ENCODE measurements around the gene SPNS1. TPM values are rescaled to one million over a fixed set of nuclear protein-coding genes. Genes with fewer than 3 reads are reported as not detected.
"Not testable (repeated sequence)": the region's sequence is repeated elsewhere in the genome, so short reads cannot be mapped to it uniquely, and the experiment has no call there.

The SPNS1 gene
- total RNA-seq, 8 experiments from 2014 or later: 23.4 to 63.3 (median 32.6) TPM

DNA sequence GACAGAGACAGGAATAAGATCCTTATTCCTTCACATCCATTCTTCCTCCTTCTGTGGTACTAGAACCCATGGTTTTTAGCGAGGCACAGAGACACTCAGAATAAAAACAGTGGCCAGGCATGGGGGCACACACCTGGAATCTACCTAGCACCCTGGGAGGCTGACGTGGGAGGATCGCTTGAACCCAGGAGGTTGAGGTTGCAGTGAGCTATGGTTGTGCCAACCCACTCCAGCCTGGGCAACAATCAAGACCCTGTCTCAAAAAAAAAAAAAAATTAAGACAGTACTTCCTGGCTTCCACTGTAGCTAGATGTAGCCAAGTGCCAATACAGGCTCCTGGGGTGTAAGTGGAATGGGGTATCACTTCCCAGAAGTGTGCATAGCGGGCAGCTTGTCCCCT, 7.4 kb upstream of the SPNS1 start:
- no peak overlapping the region for H3K27ac ChIP-seq
- WGBS, 10 experiments: 60 to 100% (median 96%) methylated on average over 1 to 4 of the region's 4 CpGs; no CpG with 5 or more reads in 6 of the 10 experiments
- no peaks in the 10 kb centered on the region for H3K4me1 ChIP-seq (replicated peaks in 1 of 2)
- ATAC-seq (replicated peaks in 6 of 8): no peak
- in situ Hi-C loops (cut with MboI; ENCODE audit: low pct_unique_long_range_greater_than_20kb in 2 of 9, low sequenced_read_pairs in 9 of 9, unreplicated experiment in 9 of 9): loop anchor here in 1 of 9 experiments (25.0 kb wide), 1 partner anchor 680 kb away; the partner anchor contains the start of gene SBK1
- H3K4me3 ChIP-seq: no peak overlapping the region

DNA sequence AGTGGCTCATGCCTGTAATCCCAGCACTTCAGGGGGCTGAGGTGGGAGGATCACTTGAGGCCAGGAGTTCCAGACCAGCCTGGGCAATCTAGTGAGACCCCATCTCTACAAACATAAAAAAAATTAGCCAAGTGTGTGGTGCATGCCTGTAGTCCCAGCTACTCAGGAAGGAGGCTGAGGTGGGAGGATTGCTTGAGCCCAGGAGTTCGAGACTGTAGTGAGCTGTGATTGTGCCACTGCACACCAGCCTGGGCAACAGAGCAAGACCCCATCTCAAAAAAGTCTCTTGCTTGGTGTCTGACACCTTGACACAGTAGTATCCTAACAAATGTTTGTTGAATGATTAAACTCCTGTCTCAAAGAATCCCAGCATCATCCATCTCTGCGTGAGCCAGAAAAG, 4.9 kb upstream of the SPNS1 start:
- not testable (repeated sequence) for H3K27ac ChIP-seq; H3K4me3 ChIP-seq; H3K4me1 ChIP-seq (replicated peaks in 1 of 2); ATAC-seq (replicated peaks in 6 of 8)
- 50 to 100% (median 77%) methylated on average over 1 of the region's 2 CpGs; no CpG with 5 or more reads in 6 of the 10 experiments for WGBS, 10 experiments
- in situ Hi-C loops (cut with MboI; ENCODE audit: low pct_unique_long_range_greater_than_20kb in 2 of 9, low sequenced_read_pairs in 9 of 9, unreplicated experiment in 9 of 9): loop anchor here in 1 of 9 experiments (25.0 kb wide), 1 partner anchor 682 kb away; the partner anchor contains the start of gene SBK1

DNA sequence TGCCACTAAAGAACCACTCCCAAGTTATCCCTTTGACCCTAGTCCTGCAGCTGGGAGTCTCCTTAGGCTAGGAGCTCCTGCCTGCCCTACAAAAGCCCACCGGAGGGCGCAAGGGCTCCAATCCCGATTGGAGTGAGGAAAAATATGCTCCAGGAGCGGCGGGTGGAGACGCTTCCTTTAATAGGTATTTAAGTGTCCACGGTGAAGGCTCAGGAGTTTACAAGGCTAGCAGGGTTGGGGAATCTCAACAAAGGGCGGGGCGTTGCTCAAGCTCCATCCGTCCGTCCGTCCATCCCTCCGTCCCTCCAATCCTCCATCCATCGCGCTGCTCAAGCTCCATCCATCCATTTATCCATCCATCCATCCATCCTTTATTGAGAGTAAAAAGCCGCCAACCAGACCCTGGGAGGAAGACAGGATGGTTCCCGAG, 556 bp upstream of the SPNS1 start:
- Histone ChIP-seq H3K4me3 (peak overlapping the region; percentile 64 to 84 (median 80)), H3K27ac (peak overlapping the region; percentile 69 to 86), H3K4me1 (replicated peaks in 1 of 2) (peaks cover 6 to 8% of the 10 kb centered on the region in 2 donors)
- WGBS, 10 experiments: 0 to 17% (median 0%) methylated on average over 1 to 14 of the region's 17 CpGs; no CpG with 5 or more reads in 2 of the 10 experiments
- in situ Hi-C loops (cut with MboI; ENCODE audit: low pct_unique_long_range_greater_than_20kb in 2 of 9, low sequenced_read_pairs in 9 of 9, unreplicated experiment in 9 of 9): loop anchor here in 1 of 9 experiments (25.0 kb wide), 1 partner anchor 687 kb away; the partner anchor contains the start of gene SBK1
- peak; percentile 38 to 68 (median 60) for ATAC-seq (replicated peaks in 6 of 8)

DNA sequence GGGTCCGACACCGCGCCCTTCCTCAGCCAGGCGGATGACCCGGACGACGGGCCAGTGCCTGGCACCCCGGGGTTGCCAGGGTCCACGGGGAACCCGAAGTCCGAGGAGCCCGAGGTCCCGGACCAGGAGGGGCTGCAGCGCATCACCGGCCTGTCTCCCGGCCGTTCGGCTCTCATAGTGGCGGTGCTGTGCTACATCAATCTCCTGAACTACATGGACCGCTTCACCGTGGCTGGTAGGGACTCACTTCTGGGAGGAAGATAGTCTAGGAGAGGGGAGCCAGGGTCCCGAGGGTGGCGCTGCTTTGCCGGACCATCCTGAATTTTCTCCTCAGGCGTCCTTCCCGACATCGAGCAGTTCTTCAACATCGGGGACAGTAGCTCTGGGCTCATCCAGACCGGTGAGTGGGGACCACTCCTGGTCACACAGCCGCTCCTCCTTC, 601 bp downstream of the SPNS1 start:
- H3K27ac ChIP-seq: peak overlapping the region; percentile 22 to 84
- ATAC-seq (replicated peaks in 6 of 8): peak in 4 of 8 experiments; percentile 6 to 13 (median 8)
- in situ Hi-C loops (cut with MboI; ENCODE audit: low pct_unique_long_range_greater_than_20kb in 2 of 9, low sequenced_read_pairs in 9 of 9, unreplicated experiment in 9 of 9): no loop called here
- peak overlapping the region; percentile 64 to 84 (median 80) for H3K4me3 ChIP-seq
- H3K4me1 ChIP-seq (replicated peaks in 1 of 2): peaks cover 6 to 8% of the 10 kb centered on the region in 2 donors
- WGBS, 10 experiments: 0 to 30% (median 11%) methylated on average over 2 to 3 of the region's 30 CpGs; no CpG with 5 or more reads in 7 of the 10 experiments

DNA sequence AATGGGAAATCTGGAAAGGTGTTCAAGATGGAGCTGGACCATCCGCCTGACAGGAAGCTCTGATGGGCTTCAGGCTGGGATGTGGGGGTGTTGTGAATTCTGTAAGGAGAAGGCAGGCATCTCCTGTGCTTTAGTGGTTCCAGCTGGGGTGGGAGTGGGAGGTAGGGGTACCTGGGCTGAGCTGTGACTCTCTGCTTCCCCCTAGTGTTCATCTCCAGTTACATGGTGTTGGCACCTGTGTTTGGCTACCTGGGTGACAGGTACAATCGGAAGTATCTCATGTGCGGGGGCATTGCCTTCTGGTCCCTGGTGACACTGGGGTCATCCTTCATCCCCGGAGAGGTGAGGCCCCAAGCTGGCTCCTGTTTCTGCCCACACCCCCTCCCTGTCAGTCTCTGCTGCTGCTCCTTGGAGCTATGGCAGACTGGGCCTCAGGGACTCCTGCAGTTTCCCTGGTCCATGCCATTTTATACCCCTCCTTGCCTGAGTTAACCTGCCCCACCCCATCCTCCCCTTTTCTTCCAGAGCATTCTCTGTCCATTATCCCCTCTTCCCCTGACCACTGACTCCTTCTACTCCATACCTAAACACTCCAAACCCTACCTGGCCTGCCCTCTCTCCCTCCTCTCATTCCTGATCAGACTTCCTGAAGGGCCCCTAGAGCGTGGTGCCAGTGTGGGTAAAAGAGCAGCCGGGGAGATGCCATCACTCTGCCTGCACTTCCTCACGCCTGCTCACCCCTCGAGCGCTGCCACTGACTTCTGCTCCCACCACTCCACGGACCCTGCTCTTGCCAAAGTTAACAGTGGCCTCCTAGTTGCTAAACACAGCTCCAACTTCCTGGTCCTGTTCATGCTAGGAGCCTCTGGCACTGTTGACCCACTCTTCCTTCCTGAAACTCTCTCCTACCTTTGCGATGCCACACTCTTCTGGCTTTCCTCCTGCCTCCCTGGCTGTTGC, 3.4 kb downstream of the SPNS1 start:
- ATAC-seq (replicated peaks in 6 of 8): no peak
- peaks cover 6 to 8% of the 10 kb centered on the region in 2 donors for H3K4me1 ChIP-seq (replicated peaks in 1 of 2)
- in situ Hi-C loops (cut with MboI; ENCODE audit: low pct_unique_long_range_greater_than_20kb in 2 of 9, low sequenced_read_pairs in 9 of 9, unreplicated experiment in 9 of 9): no loop called here
- H3K27ac ChIP-seq: no peak overlapping the region
- H3K4me3 ChIP-seq: no peak overlapping the region
- 71 to 100% (median 97%) methylated on average over 1 to 6 of the region's 11 CpGs; no CpG with 5 or more reads in 2 of the 10 experiments for WGBS, 10 experiments

DNA sequence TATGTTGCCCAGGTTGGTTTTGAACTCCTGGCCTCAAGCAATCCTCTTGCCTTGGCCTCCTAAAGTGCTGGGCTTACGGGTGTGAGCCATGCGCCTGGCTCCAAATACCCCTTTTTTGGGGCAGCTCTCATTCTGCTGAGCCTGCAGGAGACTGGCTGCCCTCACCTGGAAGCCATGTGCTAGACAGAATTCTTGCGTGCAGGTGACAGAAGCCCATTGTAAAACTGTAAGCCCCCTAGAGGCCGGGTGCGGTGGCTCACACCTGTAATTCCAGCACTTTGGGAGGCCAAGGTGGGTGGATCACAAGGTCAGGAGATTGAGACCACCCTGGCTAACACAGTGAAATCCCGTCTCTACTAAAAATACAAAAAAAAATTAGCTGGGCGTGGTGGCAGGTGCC, 5.8 kb downstream of the SPNS1 start:
- 87 to 100% (median 97%) methylated on average over 1 to 3 of the region's 7 CpGs; no CpG with 5 or more reads in 6 of the 10 experiments for WGBS, 10 experiments

DNA sequence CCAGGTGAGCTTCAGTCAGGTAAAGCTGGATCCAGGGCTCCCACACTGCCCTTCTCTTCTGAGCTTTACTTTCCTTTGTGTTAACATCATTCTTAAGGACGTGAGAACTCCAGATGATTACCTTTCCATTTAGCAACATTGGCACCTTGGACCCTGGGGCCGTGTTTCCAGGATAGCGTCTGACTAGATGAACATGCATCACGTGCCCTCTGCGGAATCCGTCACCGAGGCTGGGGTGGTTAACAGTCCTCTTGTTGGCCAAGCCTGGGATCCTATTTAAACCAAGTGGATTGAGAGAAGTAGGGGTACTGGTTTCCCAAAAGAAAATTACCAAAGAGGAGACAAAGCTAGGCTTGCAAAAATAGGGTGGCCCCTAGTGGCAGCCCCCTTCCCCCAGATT, 6.4 kb downstream of the SPNS1 start:
- Histone ChIP-seq H3K4me1 (replicated peaks in 1 of 2) (peaks cover 0 to 1% of the 10 kb centered on the region in 2 donors), H3K27ac (no peak overlapping the region), H3K4me3 (no peak overlapping the region)
- 93 to 100% (median 99%) methylated on average over 1 to 7 of the region's 7 CpGs; no CpG with 5 or more reads in 2 of the 10 experiments for WGBS, 10 experiments
- no peak for ATAC-seq (replicated peaks in 6 of 8)
- in situ Hi-C loops (cut with MboI; ENCODE audit: low pct_unique_long_range_greater_than_20kb in 2 of 9, low sequenced_read_pairs in 9 of 9, unreplicated experiment in 9 of 9): no loop called here

More for the DNA sequence above, 5.8 kb downstream of the SPNS1 start:
- H3K4me1 ChIP-seq (replicated peaks in 1 of 2); ATAC-seq (replicated peaks in 6 of 8); H3K27ac ChIP-seq; in situ Hi-C loops (cut with MboI; ENCODE audit: low pct_unique_long_range_greater_than_20kb in 2 of 9, low sequenced_read_pairs in 9 of 9, unreplicated experiment in 9 of 9); H3K4me3 ChIP-seq: not testable (repeated sequence)

DNA sequence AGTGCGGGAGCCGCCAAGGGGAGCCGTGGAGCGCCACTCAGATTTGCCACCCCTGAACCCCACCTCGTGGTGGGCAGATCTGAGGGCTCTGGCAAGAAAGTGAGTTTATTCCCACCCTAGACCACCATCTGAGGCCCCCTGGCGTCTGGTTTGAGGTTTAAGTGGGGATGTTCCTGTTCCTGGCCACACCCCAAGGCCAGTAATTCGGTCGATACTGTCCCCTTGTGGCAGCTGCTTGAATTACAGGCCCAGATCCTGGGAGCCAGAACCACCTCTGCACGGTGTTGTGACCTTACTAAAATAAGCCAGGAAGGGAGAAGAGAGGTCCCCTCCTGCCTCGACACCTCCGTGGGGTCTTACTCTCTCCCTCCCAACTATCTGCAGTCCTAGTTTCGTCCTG, 6.9 kb downstream of the SPNS1 start:
- 60 to 97% (median 87%) methylated on average over 1 to 6 of the region's 12 CpGs; no CpG with 5 or more reads in 5 of the 10 experiments for WGBS, 10 experiments
- H3K4me3 ChIP-seq: no peak overlapping the region
- ATAC-seq (replicated peaks in 6 of 8): peak in 3 of 8 experiments; percentile 29 to 45 (median 34)
- in situ Hi-C loops (cut with MboI; ENCODE audit: low pct_unique_long_range_greater_than_20kb in 2 of 9, low sequenced_read_pairs in 9 of 9, unreplicated experiment in 9 of 9): no loop called here
- H3K4me1 ChIP-seq (replicated peaks in 1 of 2): no peaks in the 10 kb centered on the region
- H3K27ac ChIP-seq: no peak overlapping the region

DNA sequence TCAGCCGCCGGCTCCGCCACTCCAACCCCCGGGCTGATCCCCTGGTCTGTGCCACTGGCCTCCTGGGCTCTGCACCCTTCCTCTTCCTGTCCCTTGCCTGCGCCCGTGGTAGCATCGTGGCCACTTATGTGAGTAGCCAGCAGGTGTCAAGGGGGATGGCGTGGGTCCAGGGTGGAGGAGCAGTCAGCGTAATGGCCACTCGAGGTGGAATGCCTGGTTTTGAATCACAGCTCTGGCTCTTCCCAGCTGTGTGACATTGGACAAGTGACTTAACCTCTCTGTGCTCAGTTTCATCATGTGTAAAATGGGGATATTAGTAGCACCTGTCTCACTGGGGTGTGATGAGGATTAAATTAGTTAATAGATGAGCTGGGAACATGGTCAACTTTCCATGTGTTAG, 7.8 kb downstream of the SPNS1 start:
- in situ Hi-C loops (cut with MboI; ENCODE audit: low pct_unique_long_range_greater_than_20kb in 2 of 9, low sequenced_read_pairs in 9 of 9, unreplicated experiment in 9 of 9): no loop called here
- ATAC-seq (replicated peaks in 6 of 8): no peak
- no peak overlapping the region for H3K4me3 ChIP-seq
- H3K27ac ChIP-seq: no peak overlapping the region
- WGBS, 10 experiments: 94 to 100% methylated on average over 1 to 6 of the region's 10 CpGs; no CpG with 5 or more reads in 8 of the 10 experiments
- H3K4me1 ChIP-seq (replicated peaks in 1 of 2): no peaks in the 10 kb centered on the region

DNA sequence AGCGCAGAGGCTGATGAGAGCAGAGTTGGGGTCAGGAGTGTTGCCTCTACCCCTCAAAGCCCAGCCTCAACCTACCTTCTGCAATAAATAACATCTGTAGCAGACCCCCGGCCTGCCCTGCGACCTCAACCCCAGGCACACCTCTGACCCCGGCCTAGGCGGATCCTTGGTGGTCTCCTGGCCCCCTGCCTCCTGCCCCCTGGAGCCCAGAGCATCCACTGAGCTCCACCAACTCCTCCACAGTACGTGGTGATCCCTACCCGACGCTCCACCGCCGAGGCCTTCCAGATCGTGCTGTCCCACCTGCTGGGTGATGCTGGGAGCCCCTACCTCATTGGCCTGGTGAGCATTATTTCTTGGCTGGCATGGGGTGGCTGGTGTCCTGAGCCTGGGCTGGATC, 8.4 kb downstream of the SPNS1 start:
- in situ Hi-C loops (cut with MboI; ENCODE audit: low pct_unique_long_range_greater_than_20kb in 2 of 9, low sequenced_read_pairs in 9 of 9, unreplicated experiment in 9 of 9): no loop called here
- no peak overlapping the region for H3K27ac ChIP-seq
- no peak for ATAC-seq (replicated peaks in 6 of 8)
- H3K4me1 ChIP-seq (replicated peaks in 1 of 2): no peaks in the 10 kb centered on the region
- 60 to 100% (median 94%) methylated on average over 2 to 4 of the region's 11 CpGs; no CpG with 5 or more reads in 6 of the 10 experiments for WGBS, 10 experiments
- no peak overlapping the region for H3K4me3 ChIP-seq

DNA sequence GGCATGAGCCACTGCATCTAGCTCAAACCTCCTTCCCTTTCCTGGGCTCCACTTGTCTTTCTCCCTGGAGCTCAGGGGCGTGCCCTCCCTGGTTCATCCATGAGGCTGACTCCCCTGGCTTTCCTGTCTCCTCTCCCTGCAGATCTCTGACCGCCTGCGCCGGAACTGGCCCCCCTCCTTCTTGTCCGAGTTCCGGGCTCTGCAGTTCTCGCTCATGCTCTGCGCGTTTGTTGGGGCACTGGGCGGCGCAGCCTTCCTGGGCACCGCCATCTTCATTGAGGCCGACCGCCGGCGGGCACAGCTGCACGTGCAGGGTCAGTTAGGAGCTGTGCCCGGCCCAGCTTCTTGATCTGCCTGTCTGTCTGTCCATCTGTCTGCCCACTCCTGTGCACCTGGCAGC, 9.1 kb downstream of the SPNS1 start:
- no peaks in the 10 kb centered on the region for H3K4me1 ChIP-seq (replicated peaks in 1 of 2)
- 60 to 100% (median 93%) methylated on average over 1 to 10 of the region's 18 CpGs; no CpG with 5 or more reads in 5 of the 10 experiments for WGBS, 10 experiments
- no peak overlapping the region for H3K27ac ChIP-seq
- in situ Hi-C loops (cut with MboI; ENCODE audit: low pct_unique_long_range_greater_than_20kb in 2 of 9, low sequenced_read_pairs in 9 of 9, unreplicated experiment in 9 of 9): no loop called here
- H3K4me3 ChIP-seq: no peak overlapping the region
- ATAC-seq (replicated peaks in 6 of 8): no peak

DNA sequence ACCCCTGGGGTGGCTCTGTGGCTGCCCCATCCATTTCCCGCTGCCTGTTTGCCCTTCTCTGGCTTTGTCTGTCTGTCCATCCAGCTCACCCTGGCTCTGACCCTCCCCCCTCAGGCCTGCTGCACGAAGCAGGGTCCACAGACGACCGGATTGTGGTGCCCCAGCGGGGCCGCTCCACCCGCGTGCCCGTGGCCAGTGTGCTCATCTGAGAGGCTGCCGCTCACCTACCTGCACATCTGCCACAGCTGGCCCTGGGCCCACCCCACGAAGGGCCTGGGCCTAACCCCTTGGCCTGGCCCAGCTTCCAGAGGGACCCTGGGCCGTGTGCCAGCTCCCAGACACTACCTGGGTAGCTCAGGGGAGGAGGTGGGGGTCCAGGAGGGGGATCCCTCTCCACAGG, 9.5 kb downstream of the SPNS1 start:
- peak in 4 of 8 experiments; percentile 12 to 26 (median 19) for ATAC-seq (replicated peaks in 6 of 8)
- Histone ChIP-seq H3K4me1 (replicated peaks in 1 of 2) (no peaks in the 10 kb centered on the region), H3K4me3 (no peak overlapping the region), H3K27ac (no peak overlapping the region)
- in situ Hi-C loops (cut with MboI; ENCODE audit: low pct_unique_long_range_greater_than_20kb in 2 of 9, low sequenced_read_pairs in 9 of 9, unreplicated experiment in 9 of 9): no loop called here
- 94 to 100% methylated on average over 1 to 3 of the region's 12 CpGs; no CpG with 5 or more reads in 8 of the 10 experiments for WGBS, 10 experiments

DNA sequence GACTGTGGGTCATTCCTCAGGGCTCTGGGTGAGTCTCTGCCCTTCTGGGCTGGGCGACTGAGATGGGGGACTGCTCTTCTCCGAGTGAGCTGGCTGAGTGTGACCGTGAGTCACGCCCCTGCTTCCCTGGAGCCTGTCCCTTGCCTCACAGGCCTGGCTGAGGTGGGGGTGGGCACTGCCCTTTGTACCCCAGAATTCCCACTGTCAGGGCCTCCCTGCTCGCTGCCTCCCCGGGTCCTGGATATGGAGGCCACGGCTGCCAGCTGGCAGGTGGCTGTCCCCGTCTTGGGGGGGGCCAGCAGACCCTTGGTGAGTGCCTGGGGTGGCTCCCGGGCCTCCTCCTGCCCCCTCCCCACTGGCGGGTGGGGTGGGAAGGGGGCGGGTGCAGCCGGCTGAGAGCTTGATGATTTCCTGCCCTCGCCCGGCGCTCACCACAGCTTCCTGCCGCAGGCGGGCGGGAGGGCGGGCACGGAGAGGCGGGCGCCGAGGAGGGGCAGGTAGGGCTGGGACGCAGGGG, 10.1 kb downstream of the SPNS1 start, which contains the start of gene LAT:
LAT (plus strand) TSS at position 434 of the 517 bp plus-strand sequence. CDS start 366 bp downstream, outside the sequence.
- 60% methylated on average over 1 of the region's 24 CpGs; no CpG with 5 or more reads in 9 of the 10 experiments for WGBS, 10 experiments
- Histone ChIP-seq H3K4me3 (no peak within 1 kb of the TSS), H3K27ac (no peak within 1 kb of the TSS), H3K4me1 (replicated peaks in 1 of 2) (no peaks in the 10 kb centered on the region)
- in situ Hi-C loops (cut with MboI; ENCODE audit: low pct_unique_long_range_greater_than_20kb in 2 of 9, low sequenced_read_pairs in 9 of 9, unreplicated experiment in 9 of 9): no loop called here
- peak in 4 of 8 experiments; percentile 15 to 31 (median 20) for ATAC-seq (replicated peaks in 6 of 8)

All from motor neuron (in vitro differentiated cells).